Thyroid gland (tissue), 4 donors: ENCODE results near the gene NIPSNAP2.

Source experiments
- POLR2A ChIP-seq, 2 donors: fragments of 450-650 bp; IDR thresholded peaks; one replicate each; pipeline ENCODE4 v1.6.1; 2017; ENCODE audit warnings: antibody characterized with exemption in 2 of 2, mild to moderate bottlenecking in 2 of 2, moderate library complexity in 1 of 2
- TF ChIP-seq, protein P1 (sequence below), 6 experiments: fragments of 200-600 bp in 3 of 6; fragments of 450-650 bp in 3 of 6; sonication (generic) in 3 of 6; IDR thresholded peaks; one replicate each; pipeline ENCODE4 v1.5.1; 2016 to 2019; ENCODE audit warnings: antibody characterized with exemption in 6 of 6, mild to moderate bottlenecking in 2 of 6, inconsistent platforms in 1 of 6, moderate library complexity in 1 of 6

- TF ChIP-seq, protein P1, sequence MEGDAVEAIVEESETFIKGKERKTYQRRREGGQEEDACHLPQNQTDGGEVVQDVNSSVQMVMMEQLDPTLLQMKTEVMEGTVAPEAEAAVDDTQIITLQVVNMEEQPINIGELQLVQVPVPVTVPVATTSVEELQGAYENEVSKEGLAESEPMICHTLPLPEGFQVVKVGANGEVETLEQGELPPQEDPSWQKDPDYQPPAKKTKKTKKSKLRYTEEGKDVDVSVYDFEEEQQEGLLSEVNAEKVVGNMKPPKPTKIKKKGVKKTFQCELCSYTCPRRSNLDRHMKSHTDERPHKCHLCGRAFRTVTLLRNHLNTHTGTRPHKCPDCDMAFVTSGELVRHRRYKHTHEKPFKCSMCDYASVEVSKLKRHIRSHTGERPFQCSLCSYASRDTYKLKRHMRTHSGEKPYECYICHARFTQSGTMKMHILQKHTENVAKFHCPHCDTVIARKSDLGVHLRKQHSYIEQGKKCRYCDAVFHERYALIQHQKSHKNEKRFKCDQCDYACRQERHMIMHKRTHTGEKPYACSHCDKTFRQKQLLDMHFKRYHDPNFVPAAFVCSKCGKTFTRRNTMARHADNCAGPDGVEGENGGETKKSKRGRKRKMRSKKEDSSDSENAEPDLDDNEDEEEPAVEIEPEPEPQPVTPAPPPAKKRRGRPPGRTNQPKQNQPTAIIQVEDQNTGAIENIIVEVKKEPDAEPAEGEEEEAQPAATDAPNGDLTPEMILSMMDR (IDR thresholded peaks at IDR 0.05), result no peak
- no peak for TF ChIP-seq POLR2A (IDR thresholded peaks at IDR 0.05)
Observed at GRCh38 chr7:55946545-55946944, 17.8 kb upstream of the NIPSNAP2 start.
